ENCODE results near the gene VRTN.
"Not testable (repeated sequence)": the region's sequence is repeated elsewhere in the genome, so short reads cannot be mapped to it uniquely, and the experiment has no call there.

VRTN gene

GRCh38 chr14:74350211-74350927 lies 2.1 kb downstream of the VRTN start:
- no peak for DNase-seq

- no peak for DNase-seq
Measured at GRCh38 chr14:74350928-74351323, 2.7 kb downstream of the VRTN start.

DNA sequence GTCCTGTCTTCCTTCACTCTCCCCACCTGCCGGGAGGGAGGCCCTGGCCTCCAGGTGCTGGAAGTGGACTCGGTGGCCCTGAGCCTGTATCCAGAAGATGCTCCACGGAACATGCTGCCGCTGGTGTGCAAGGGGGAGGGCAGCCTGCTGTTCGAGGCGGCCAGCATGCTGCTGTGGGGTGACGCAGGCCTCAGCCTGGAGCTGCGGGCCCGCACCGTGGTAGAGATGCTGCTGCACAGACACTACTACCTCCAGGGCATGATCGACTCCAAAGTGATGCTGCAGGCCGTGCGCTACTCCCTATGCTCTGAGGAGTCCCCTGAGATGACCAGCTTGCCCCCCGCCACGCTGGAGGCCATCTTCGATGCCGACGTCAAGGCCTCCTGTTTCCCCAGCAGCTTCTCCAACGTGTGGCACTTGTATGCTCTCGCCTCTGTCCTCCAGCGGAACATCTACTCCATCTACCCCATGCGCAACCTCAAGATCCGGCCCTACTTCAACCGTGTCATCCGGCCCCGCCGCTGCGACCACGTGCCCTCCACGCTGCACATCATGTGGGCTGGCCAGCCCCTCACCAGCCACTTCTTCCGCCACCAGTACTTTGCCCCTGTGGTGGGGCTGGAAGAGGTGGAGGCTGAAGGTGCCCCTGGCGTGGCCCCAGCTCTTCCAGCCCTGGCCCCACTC lies 8.8 kb downstream of the VRTN start:
- DNase-seq, result no peak

DNA sequence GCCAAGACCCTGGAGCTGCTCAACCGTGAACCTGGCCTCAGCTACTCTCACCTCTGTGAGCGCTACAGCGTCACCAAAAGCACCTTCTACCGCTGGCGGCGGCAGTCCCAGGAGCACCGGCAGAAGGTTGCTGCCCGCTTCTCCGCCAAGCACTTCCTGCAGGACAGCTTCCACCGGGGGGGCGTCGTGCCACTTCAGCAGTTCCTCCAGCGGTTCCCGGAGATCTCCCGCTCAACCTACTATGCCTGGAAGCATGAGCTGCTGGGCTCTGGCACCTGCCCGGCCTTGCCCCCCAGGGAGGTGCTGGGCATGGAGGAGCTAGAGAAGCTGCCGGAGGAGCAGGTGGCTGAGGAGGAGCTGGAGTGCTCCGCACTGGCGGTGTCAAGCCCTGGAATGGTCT lies 9.3 kb downstream of the VRTN start:
- DNase-seq, result no peak

- DNase-seq, result no peak
Measured at GRCh38 chr14:74358176-74358829, 10.0 kb downstream of the VRTN start.

DNA sequence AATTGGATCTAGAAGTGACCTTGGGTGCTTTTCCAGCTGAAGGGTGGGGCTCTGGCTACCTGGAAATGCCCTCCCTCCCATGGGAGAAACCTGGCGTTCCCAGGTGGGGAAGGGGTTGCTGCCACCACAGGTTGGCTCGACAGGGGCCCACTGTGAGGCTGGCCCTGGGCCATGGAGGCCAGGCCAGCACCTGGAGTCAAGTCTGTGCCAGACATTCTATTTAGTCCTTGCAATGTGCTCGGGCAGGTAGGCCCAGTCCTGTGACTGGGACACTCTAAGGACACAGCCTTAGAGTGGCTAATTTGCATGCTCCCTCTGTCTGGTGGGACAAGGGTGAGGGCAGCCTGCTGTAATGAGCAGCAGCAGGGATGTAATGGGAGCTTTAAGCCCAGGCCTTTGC lies 11.9 kb downstream of the VRTN start:
- no peak for DNase-seq

GRCh38 chr14:74362361-74362915 lies 14.2 kb downstream of the VRTN start:
- peak; percentile 62 for DNase-seq

DNA sequence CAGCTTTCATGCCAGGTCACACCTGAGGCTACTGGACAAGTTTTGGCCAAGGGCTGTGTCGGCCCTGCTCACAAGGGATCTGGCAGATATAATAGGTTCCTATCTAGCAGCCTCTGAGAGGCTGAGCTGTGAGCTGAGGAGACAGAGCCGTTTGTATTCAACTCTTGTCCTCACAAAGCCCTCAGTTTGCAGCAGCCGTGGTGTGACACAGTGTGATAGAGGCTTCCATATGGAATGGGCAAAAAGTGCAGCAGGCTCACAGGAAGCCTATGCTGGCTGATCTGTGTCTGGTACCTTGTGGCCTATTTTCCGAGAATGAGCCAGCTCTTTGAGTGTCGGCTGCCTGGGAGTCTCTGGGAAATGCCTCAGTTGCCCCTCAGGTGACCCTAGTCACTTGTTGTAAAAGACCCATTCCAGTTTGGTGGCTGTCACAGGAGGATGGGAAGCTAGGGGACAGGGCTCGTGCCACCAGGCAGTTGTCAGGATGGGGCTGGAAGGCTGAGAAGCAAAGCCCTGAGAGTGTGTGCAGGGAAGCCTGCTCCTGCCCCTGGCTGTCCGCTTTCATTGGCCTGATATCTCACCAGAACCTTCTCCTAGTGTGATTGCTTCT lies 16.1 kb downstream of the VRTN start:
- no peak for DNase-seq

DNA sequence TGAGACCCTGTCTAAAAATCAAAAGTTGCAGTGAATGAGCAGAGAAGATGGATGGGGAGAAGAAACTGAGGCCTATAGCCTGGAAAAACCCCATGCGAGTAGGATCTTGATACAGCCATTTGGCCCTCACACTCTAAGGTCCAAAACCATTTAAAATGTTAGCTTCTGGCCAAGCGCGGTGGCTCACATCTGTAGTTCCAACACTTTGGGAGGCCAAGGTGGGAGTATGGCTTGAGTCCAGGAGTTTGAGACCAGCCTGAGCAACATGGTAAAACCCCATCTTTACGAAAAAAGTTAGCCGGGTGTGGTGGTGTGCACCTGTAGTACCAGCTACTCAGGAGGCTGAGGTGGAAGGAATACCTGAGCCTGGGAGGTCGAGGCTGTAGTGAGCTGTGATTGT lies 19.8 kb downstream of the VRTN start:
- no peak for DNase-seq

DNA sequence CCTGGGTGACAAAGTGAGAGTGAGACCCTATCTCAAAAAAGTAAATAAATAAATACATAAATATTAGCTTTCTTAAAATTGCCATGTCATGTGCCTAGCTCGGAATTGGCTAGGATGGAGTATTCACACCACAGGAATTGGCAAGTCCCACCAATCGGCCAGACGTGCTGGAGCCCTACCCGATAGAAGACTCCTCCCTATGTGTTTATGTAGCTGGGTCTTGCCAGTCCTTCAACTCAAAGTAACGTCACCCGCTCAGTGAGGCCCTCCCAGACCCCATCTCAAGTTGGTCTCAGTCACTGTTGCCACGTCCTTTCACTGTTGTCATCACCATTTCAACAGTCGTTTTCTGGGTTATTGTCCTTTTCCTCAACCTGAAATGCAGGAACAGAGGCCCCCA lies 20.2 kb downstream of the VRTN start:
- no peak for DNase-seq

- no peak for DNase-seq
Measured at GRCh38 chr14:74377976-74378690, 29.9 kb downstream of the VRTN start.

GRCh38 chr14:74380172-74380571 lies 31.9 kb downstream of the VRTN start:
- DNase-seq, result no peak

GRCh38 chr14:74380845-74381244 lies 32.6 kb downstream of the VRTN start:
- no peak for DNase-seq

DNA sequence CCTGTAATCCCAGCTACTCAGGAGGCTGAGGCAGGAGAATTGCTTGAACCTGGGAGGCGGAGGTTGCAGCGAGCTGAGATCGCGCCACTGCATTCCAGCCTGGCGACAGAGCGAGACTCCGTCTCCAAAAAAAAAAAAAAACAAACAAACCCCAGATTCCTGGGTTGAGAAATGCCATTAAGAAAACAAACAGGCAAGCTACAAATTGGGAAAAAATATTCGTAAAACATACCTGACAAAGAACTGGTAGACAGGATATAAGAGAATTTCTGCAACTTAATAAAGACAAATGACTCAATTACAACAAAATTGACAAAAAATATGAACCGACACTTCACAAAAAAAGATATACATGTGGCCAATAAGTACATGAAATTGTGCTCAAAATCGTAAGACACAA lies 33.3 kb downstream of the VRTN start:
- DNase-seq, result not testable (repeated sequence)

DNA sequence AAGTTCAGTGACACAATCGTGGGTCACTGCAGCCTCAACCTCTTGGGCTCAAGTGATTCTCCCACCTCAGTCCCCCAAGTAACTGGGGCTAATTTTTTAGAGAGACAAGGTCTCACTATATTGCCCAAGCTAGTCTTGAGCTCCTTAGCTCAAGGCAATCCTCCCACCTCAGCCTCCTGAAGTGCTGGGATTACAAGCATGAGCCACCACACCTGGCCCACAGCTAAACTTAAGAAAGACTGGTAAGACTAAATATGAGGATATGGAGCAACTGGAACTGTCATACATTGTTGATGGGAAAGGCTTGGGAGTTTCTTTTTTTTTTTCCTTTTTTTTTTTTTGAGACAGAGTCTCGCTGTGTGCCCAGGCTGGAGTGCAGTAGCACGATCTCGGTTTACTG lies 34.0 kb downstream of the VRTN start:
- DNase-seq, result no peak

DNA sequence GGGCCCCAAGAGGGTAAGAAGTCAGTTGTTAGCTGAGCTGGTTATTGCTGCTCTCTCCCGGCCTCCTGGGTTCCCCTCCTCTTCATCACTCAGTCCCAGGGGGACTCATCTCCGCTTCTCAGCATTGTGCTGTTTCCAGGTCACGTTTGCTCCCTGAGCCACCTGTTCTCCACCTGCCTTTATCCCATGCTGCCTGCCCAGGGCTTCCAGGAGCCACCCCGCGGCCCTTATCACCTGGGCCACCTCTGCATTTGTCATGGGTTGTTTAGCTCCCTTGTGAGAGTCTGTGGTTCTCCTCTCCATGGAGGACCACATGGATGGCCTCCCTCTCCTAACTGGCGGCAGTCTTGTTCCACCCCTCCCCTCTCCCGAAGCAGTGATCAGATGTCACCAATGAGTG lies 41.7 kb downstream of the VRTN start:
- no peak for DNase-seq

DNA sequence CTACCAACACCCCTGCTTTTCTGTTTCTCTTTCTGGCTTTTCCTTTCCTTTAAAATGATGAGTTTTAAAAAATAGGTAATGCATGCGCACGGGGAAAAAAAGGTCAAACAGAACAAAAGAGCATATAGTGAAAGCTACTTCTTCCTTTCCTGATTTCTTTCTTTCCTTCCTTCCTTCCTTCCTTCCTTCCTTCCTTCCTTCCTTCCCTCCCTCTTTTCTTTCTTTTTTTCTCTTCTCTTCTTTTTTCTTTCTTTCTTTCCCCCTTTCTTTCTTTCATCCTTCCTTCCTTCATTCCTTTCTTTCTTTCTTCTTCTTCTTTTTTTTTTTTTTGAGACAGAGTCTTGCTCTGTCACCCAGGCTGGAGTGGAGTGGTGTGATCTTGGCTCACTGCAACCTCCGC lies 42.2 kb downstream of the VRTN start:
- not testable (repeated sequence) for DNase-seq

DNA sequence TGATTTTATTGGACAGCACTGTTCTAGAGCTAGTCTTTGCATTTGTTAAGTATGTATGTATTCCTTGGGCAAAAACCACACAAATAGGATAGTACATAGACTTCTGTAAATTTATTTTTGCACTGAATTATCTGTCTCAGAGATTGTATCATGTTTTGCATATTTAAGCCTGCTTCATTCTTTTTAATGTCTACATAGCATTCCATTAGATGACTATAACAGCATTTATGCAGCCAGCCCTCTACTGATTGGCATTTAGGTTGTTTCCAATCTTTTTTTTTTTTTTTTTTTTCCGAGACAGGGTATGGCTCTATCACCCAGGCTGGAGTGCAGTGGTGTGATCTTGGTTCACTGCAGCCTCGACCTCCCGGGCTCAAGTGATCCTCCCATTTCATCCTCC lies 43.2 kb downstream of the VRTN start:
- DNase-seq, result no peak

GRCh38 chr14:74392616-74393570 lies 44.6 kb downstream of the VRTN start:
- DNase-seq, result no peak

DNA sequence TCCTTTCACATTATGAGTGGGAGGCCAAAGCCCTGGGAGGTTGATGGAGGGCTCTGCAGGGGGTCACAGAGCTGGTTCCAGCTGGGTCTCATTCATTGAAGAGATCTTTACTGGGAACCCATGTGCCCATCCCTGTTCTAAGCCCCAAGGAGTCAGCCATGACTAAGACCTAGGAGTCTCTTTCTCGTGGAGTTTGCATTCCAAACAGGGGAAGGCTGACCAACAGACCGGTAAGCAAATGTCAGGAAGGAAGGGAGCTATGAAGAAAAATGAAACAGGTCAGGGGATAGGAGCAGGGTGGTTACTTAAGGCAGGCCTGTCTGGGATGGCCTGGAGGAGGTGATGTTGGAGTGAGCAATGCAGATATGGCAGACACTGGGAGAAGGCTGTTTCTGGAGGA lies 46.3 kb downstream of the VRTN start:
- DNase-seq, result no peak

DNA sequence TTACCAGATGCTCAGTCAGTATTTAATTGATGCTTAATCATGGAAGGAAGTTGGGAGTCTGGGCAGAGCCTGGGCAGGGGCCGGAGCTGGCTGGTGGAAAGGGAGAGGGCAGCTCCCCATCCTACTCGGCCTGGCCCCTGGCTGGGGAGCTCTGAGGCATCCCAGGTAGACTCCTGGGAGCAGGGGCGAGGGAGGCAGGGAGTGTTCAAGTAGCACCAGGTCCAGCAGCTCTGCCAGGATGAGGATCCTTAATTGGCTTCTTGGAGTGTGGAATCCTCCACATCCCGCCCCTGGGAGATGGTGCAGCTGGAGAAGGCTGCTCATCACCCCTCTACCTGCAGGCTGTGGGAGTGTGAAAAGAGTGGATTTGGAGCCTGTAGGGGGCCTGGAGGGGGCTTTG lies 46.8 kb downstream of the VRTN start:
- no peak for DNase-seq

All from activated T-cell treated with anti-CD3 and anti-CD28 coated beads for 4 hours (primary cell).